NCI-H2196 (cell line): ENCODE results near the gene DNAH10.

Experiments used
- DNase-seq: peaks from one replicate; lab custom pipeline; 2025; ENCODE audit not compliant: unreplicated experiment; lab: John Stamatoyannopoulos, UW

DNAH10 gene

DNA sequence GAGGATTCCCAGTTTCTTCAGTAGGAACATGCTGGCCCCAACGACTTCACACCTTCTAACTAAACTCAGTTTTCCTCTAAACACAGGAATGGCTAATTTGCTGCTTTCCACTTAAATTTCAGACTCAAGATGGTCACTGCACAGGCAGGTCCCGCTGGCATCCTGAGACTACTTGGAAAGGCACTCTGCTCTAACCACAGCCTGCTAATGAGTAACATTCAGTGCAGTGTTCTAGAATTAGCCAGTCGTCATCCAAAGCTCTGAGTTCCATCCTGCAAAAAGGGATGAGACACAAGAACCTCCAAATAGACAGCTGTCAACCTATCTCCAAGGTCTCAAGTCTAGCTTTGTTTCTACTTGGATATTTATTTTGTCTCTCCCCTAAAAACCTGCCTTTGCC, 204.5 kb downstream of the DNAH10 start:
- no peak for DNase-seq

DNA sequence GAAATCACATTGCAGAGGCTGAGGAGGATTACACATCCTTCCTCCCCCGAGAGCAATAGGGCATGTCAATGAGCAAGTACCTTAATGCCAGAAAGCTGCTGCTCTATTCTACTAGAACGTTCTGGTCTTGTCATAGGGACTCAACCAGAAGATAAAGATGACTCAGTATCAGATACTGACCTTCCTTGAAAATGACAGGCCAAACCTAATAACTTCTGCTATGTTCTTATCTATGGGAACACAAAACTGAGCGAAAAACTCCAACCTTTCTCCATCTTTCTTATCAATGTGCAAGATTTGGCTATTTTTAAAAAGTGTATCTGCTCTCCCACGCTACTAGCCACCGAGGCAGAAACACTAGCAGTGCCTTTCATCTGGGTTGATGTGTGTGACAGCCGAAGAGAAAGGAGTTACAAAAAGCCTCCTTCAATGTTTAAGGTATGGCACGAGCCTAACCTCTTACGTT, 205.1 kb downstream of the DNAH10 start:
- no peak for DNase-seq

DNA sequence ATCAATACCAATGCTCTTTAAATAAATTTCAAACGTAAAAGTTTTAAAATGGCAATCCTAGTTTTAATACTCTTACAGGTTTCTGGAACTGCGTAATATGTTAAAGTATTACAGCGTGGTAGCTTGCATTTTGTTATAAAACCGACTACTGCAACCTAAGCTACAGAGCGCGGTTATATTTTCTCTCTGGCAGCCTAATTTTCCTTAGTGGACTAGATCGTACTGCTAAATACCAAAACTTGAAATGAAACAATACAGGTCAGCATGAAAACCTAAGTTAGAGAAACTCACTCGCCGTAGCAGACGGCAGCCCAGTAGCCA, 209.3 kb downstream of the DNAH10 start:
- DNase-seq, result no peak

GRCh38 chr12:123971770-123972456, 209.8 kb downstream of the DNAH10 start:
- DNase-seq, result peak; percentile 23

GRCh38 chr12:123972457-123973401, 210.6 kb downstream of the DNAH10 start, which contains the start of the genes CCDC92 and ZNF664:
Gene CCDC92, minus strand, starts transcription at chr12:123972831. Its CDS starts 28,526 bp downstream, at chr12:123944305.
Gene ZNF664, plus strand, starts transcription at chr12:123973215. Its CDS starts 38,930 bp downstream, at chr12:124012145.
- peak; percentile 99 for DNase-seq

DNA sequence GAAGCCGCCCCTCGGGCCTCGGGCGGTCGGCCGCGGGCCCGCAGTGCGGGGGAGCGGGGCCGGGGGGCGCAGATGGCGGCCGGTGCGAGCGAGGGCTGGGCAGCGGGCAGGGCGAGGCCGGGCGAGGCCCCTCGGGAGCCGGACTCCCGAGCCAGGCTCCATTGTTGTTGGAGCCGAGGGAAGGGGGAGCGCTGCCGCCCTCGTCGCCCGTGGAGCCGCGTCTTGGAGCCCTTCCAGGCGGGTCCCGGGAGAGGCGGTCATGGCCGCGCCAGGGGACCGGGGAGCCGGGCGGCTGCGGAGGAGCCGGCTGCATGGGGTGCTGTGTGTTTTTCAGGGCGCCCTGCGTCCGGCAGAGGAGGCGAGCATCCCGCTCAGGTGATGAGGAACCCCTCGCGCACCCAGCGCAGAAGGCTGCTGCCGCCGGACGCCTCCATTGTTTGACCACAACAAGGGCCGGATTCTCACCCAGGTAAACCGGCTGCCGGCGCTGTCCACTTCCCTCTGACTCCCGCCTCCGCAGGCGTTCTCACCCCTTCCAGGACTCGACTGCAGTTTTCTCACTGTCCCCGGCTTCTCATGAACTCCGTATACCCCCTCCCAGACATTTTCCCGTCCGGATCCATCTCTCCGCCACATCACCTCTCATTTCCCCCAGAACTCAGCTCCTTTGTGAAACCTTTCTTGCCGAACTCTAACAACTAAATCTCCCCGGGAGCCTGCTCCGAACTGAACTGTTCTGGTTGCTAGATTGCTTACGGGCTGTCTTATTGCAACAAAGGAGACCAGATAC, 211.6 kb downstream of the DNAH10 start:
- DNase-seq, result no peak

DNA sequence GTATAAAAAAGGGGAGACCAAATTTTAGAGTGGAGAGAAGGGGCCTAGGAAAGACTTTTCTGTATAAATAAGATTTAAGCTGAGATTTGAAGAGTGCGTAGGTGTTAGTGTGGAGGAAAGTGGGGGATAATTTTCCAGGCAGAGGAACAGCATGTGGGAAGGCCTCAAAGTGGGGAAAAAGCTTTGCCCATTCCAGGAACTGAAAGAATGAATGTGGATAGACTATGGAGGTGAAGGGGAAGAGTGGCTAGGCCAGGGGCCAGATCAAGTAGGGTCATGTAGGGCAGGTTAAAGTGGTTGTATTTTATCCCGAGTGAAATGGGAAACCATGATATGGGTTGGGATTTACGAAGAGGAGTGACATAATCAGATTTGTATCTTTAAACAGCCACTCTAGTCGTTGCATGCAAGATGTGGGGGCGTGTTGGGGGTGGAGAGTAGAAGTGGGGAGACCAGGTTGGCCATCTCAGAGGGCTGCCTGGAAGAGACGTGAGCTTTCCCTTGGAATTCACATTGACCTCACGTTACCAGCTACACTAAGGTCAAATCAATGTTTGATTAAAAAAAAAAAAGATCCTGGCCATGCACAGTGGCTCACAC, 214.2 kb downstream of the DNAH10 start:
- no peak for DNase-seq

GRCh38 chr12:123979566-123979965, 217.5 kb downstream of the DNAH10 start:
- no peak for DNase-seq

DNA sequence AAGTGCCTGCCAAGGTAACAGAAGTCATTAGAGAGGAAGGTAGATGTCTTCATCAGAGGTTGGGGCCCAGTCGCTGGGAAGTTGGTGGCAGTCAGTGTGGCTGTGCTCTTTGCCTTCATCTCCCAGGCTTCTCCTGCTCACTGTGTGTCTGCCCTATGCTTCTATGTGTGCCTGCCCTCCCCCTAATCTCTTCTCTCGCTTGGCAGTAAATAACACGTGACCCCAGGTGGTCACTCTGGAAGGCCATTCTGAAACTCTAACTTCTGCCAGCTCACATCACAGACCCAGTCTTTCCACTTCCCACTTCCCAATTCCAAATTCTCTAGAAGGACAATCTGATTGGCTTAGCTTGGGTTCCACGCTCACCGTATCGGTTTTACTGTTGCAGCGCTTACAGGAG, 220.2 kb downstream of the DNAH10 start:
- DNase-seq, result no peak

GRCh38 chr12:123983822-123984485, 221.9 kb downstream of the DNAH10 start:
- DNase-seq, result peak; percentile 59

DNA sequence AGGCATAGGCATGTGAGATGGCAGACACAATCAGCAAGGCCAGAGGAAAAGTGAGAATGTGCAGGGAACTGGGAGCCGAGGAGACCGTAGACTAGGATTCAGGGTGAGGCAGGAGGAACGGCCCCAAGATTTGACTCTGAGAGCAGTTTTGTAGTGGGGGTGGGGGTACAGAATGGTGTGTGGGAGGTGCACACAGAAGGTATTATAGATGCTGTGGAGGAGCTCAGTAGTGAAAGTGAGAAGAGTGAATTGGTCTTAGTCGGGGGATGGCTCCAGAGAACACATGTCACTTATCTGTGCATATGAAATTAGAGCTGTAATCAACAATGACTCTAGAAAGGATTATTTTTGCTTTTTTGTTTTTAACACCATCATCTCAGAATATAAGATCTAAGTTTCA, 222.8 kb downstream of the DNAH10 start:
- DNase-seq, result no peak
